ENCODE data around the gene GLG1. TPM values are rescaled to one million over a fixed set of nuclear protein-coding genes. Genes with fewer than 3 reads are reported as not detected.
A peak's percentile ranks its signal among the peaks of the same experiment; 100 is the strongest.
"Not testable (repeated sequence)": the region's sequence is repeated elsewhere in the genome, so short reads cannot be mapped to it uniquely, and the experiment has no call there.

Gene GLG1
- total and polyA plus RNA-seq, 4 donors = 107 to 149 (median 121) TPM

GRCh38 chr16:74422086-74422485 lies 184.8 kb downstream of the GLG1 start:
- WGBS (ENCODE audit: insufficient coverage) = no CpG with 5 or more reads among the region's 17 CpGs
- DNase-seq (ENCODE audit: low read depth in 4 of 6, low spot score in 6 of 6); H3K4me3 ChIP-seq (ENCODE audit: low read depth, low read length); H3K4me1 ChIP-seq (ENCODE audit: control insufficient read depth, insufficient read depth, low read length); H3K27ac ChIP-seq (ENCODE audit: low read depth, low read length); H3K36me3 ChIP-seq (ENCODE audit: control insufficient read depth, insufficient read depth, low read length); H3K27me3 ChIP-seq (ENCODE audit: control insufficient read depth, insufficient read depth, low read length); H3K9me3 ChIP-seq (ENCODE audit: control insufficient read depth, insufficient read depth, low read length): not testable (repeated sequence)

DNA sequence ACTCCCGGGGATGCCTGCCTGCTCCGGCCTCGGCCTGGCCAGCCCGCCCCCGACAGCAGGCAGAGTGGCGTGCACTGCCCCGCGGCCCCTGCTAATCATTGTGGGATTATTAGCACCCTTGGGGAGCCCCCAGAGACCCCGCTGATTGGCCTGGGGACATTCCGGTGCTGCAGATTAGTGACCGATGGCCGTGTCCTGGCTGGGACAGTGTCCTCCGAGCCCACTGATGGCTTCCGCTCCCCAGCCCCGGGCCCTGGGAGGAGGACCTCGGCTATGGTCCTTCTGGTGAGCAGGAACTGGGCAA lies 185.5 kb downstream of the GLG1 start:
- not testable (repeated sequence) for H3K36me3 ChIP-seq (ENCODE audit: control insufficient read depth, insufficient read depth, low read length); H3K27me3 ChIP-seq (ENCODE audit: control insufficient read depth, insufficient read depth, low read length); H3K4me3 ChIP-seq (ENCODE audit: low read depth, low read length); H3K9me3 ChIP-seq (ENCODE audit: control insufficient read depth, insufficient read depth, low read length); DNase-seq (ENCODE audit: low read depth in 4 of 6, low spot score in 6 of 6); H3K4me1 ChIP-seq (ENCODE audit: control insufficient read depth, insufficient read depth, low read length); H3K27ac ChIP-seq (ENCODE audit: low read depth, low read length)
- WGBS (ENCODE audit: insufficient coverage) = no CpG with 5 or more reads among the region's 16 CpGs

DNA sequence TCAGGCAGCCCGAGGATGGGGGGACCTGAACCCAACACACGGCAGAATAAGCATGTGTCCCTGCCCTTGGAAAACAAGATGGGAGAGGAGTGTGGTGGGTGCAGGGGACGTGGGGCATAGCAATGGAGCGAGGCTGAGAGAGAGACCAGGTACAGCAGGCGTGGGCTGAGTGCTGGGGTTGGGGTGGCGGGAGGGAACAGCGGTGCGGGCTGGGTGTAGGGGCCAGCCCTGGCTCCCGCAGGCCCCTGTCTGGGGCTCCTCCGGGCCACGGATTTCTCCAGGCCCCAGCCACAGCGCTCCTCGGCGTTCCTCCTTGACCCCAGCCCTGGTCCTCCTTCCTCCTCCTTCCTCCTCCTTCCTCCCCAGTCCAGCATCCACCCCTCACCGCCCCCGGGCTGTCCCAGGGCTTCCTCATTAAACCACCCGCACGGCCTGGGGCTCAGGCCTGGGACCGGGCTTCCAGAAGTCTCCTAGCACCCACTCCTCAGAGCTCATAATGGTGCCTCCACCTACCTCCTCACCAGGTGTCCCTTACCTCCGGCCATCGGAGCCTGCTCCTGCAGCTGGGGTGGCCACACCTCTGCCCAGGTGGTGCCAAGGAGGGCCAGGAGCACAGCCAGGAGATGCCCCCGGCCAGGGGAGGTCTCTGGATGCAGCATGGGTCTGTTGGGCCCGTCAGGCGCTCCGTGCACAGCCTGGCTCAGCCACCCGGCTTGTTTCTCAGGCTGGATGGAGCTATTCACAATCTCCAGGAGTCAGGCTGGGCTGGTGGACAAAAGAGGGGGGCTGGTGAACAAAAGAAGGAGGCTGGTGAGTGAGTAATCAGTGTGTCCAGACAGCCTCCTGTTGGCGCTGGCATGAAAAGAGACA lies 186.1 kb downstream of the GLG1 start, which contains the start of gene CLEC18B:
CLEC18B (minus strand) TSS at position 867 of the 870 bp plus-strand sequence; CDS start at position 659, 208 bp downstream.
- not testable (repeated sequence) for H3K4me1 ChIP-seq (ENCODE audit: control insufficient read depth, insufficient read depth, low read length); H3K4me3 ChIP-seq (ENCODE audit: low read depth, low read length); H3K9me3 ChIP-seq (ENCODE audit: control insufficient read depth, insufficient read depth, low read length); H3K27ac ChIP-seq (ENCODE audit: low read depth, low read length); H3K36me3 ChIP-seq (ENCODE audit: control insufficient read depth, insufficient read depth, low read length); H3K27me3 ChIP-seq (ENCODE audit: control insufficient read depth, insufficient read depth, low read length)
- peak in 3 of 6 donors; percentile 5 to 76 (median 34) for DNase-seq (ENCODE audit: low read depth in 4 of 6, low spot score in 6 of 6)
- WGBS (ENCODE audit: insufficient coverage) = no CpG with 5 or more reads among the region's 27 CpGs

- not testable (repeated sequence) for H3K4me1 ChIP-seq (ENCODE audit: control insufficient read depth, insufficient read depth, low read length); H3K36me3 ChIP-seq (ENCODE audit: control insufficient read depth, insufficient read depth, low read length); H3K27me3 ChIP-seq (ENCODE audit: control insufficient read depth, insufficient read depth, low read length); DNase-seq (ENCODE audit: low read depth in 4 of 6, low spot score in 6 of 6); H3K9me3 ChIP-seq (ENCODE audit: control insufficient read depth, insufficient read depth, low read length); H3K27ac ChIP-seq (ENCODE audit: low read depth, low read length); H3K4me3 ChIP-seq (ENCODE audit: low read depth, low read length)
- no CpG with 5 or more reads among the region's 14 CpGs for WGBS (ENCODE audit: insufficient coverage)
Observed at GRCh38 chr16:74419811-74420210, 187.1 kb downstream of the GLG1 start.

DNA sequence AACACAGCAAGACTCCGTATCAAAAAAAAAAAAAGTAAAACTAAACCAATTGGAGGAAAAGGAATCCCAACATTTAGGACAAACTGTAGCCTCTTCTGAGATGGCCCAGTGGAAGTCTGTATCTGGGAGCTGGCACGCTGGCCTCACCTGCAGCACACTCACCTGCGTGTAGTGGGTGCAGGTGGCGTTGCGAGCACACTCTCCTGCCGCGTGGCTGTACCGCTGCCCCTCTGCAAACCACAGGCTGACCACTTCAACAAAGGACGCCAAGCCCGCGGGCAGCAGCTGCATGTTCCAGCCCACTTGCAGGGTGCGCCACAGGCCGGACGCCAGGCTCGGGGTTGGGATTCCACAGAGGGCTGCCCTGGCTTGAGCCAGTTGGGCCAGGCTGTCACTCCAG lies 189.0 kb downstream of the GLG1 start:
- H3K27ac ChIP-seq (ENCODE audit: low read depth, low read length); H3K9me3 ChIP-seq (ENCODE audit: control insufficient read depth, insufficient read depth, low read length); H3K36me3 ChIP-seq (ENCODE audit: control insufficient read depth, insufficient read depth, low read length); H3K4me3 ChIP-seq (ENCODE audit: low read depth, low read length); H3K27me3 ChIP-seq (ENCODE audit: control insufficient read depth, insufficient read depth, low read length); DNase-seq (ENCODE audit: low read depth in 4 of 6, low spot score in 6 of 6); H3K4me1 ChIP-seq (ENCODE audit: control insufficient read depth, insufficient read depth, low read length): not testable (repeated sequence)
- WGBS (ENCODE audit: insufficient coverage) = no CpG with 5 or more reads among the region's 15 CpGs

- H3K27ac ChIP-seq (ENCODE audit: low read depth, low read length); DNase-seq (ENCODE audit: low read depth in 4 of 6, low spot score in 6 of 6); H3K9me3 ChIP-seq (ENCODE audit: control insufficient read depth, insufficient read depth, low read length); H3K4me3 ChIP-seq (ENCODE audit: low read depth, low read length); H3K36me3 ChIP-seq (ENCODE audit: control insufficient read depth, insufficient read depth, low read length); H3K4me1 ChIP-seq (ENCODE audit: control insufficient read depth, insufficient read depth, low read length); H3K27me3 ChIP-seq (ENCODE audit: control insufficient read depth, insufficient read depth, low read length): not testable (repeated sequence)
- WGBS (ENCODE audit: insufficient coverage) = 96% methylated on average over 5 of the region's 7 CpGs
Observed at GRCh38 chr16:74413920-74414319, 193.0 kb downstream of the GLG1 start.

GRCh38 chr16:74413485-74413884 lies 193.4 kb downstream of the GLG1 start:
- not testable (repeated sequence) for H3K9me3 ChIP-seq (ENCODE audit: control insufficient read depth, insufficient read depth, low read length); H3K4me1 ChIP-seq (ENCODE audit: control insufficient read depth, insufficient read depth, low read length); DNase-seq (ENCODE audit: low read depth in 4 of 6, low spot score in 6 of 6); H3K27ac ChIP-seq (ENCODE audit: low read depth, low read length); H3K27me3 ChIP-seq (ENCODE audit: control insufficient read depth, insufficient read depth, low read length); H3K4me3 ChIP-seq (ENCODE audit: low read depth, low read length); H3K36me3 ChIP-seq (ENCODE audit: control insufficient read depth, insufficient read depth, low read length)
- WGBS (ENCODE audit: insufficient coverage) = no CpG with 5 or more reads among the region's 9 CpGs

- H3K4me3 ChIP-seq (ENCODE audit: low read depth, low read length); H3K9me3 ChIP-seq (ENCODE audit: control insufficient read depth, insufficient read depth, low read length); H3K36me3 ChIP-seq (ENCODE audit: control insufficient read depth, insufficient read depth, low read length); H3K27me3 ChIP-seq (ENCODE audit: control insufficient read depth, insufficient read depth, low read length); DNase-seq (ENCODE audit: low read depth in 4 of 6, low spot score in 6 of 6); H3K27ac ChIP-seq (ENCODE audit: low read depth, low read length); H3K4me1 ChIP-seq (ENCODE audit: control insufficient read depth, insufficient read depth, low read length): not testable (repeated sequence)
- 81% methylated on average over 3 of the region's 10 CpGs for WGBS (ENCODE audit: insufficient coverage)
Observed at GRCh38 chr16:74412775-74413390, 194.0 kb downstream of the GLG1 start.

GRCh38 chr16:74412138-74412774 lies 194.7 kb downstream of the GLG1 start:
- DNase-seq (ENCODE audit: low read depth in 4 of 6, low spot score in 6 of 6); H3K4me1 ChIP-seq (ENCODE audit: control insufficient read depth, insufficient read depth, low read length); H3K27ac ChIP-seq (ENCODE audit: low read depth, low read length); H3K9me3 ChIP-seq (ENCODE audit: control insufficient read depth, insufficient read depth, low read length); H3K36me3 ChIP-seq (ENCODE audit: control insufficient read depth, insufficient read depth, low read length); H3K27me3 ChIP-seq (ENCODE audit: control insufficient read depth, insufficient read depth, low read length); H3K4me3 ChIP-seq (ENCODE audit: low read depth, low read length): not testable (repeated sequence)
- WGBS (ENCODE audit: insufficient coverage) = no CpG with 5 or more reads among the region's 13 CpGs

GRCh38 chr16:74410981-74411380 lies 195.9 kb downstream of the GLG1 start:
- H3K4me3 ChIP-seq (ENCODE audit: low read depth, low read length); H3K9me3 ChIP-seq (ENCODE audit: control insufficient read depth, insufficient read depth, low read length); H3K27me3 ChIP-seq (ENCODE audit: control insufficient read depth, insufficient read depth, low read length); H3K4me1 ChIP-seq (ENCODE audit: control insufficient read depth, insufficient read depth, low read length); H3K27ac ChIP-seq (ENCODE audit: low read depth, low read length); H3K36me3 ChIP-seq (ENCODE audit: control insufficient read depth, insufficient read depth, low read length); DNase-seq (ENCODE audit: low read depth in 4 of 6, low spot score in 6 of 6): not testable (repeated sequence)
- 100% methylated on average over 1 of the region's 9 CpGs for WGBS (ENCODE audit: insufficient coverage)

Measured in spinal cord (tissue), 10 donors.